Muscle layer of colon (tissue), 2 donors: ENCODE results near the gene RDH12.

Experiments
- H3K27ac ChIP-seq: one replicate; pipeline ENCODE4 v1.7.0; 2013; ENCODE audit warnings: low read depth, mild to moderate bottlenecking, low read length, moderate library complexity
- H3K27me3 ChIP-seq, 2 donors: one replicate each; pipeline ENCODE4 v1.7.0; 2013; ENCODE audit warnings: low read length in 2 of 2, mild to moderate bottlenecking in 2 of 2; ENCODE audit not compliant: insufficient read depth in 2 of 2, control insufficient read depth in 1 of 2
- H3K36me3 ChIP-seq: one replicate; pipeline ENCODE4 v1.7.0; 2013; ENCODE audit warnings: mild to moderate bottlenecking, low read length; ENCODE audit not compliant: insufficient read depth
- H3K4me1 ChIP-seq: one replicate; pipeline ENCODE4 v1.7.0; 2013; ENCODE audit warnings: mild to moderate bottlenecking, low read length; ENCODE audit not compliant: insufficient read depth
- H3K4me3 ChIP-seq, 2 donors: one replicate each; pipeline ENCODE4 v1.7.0; 2013; ENCODE audit warnings: low read length in 2 of 2, low read depth in 1 of 2, mild to moderate bottlenecking in 1 of 2, moderate library complexity in 1 of 2
- H3K9ac ChIP-seq: one replicate; pipeline ENCODE4 v1.7.0; 2013; ENCODE audit warnings: low read length
- H3K9me3 ChIP-seq: one replicate; pipeline ENCODE4 v1.7.0; 2013; ENCODE audit warnings: mild to moderate bottlenecking, low read length
- donor health status: abdominal sarcoma.
- donor health status: Adenocarcinoma of cecum.

Gene RDH12

DNA sequence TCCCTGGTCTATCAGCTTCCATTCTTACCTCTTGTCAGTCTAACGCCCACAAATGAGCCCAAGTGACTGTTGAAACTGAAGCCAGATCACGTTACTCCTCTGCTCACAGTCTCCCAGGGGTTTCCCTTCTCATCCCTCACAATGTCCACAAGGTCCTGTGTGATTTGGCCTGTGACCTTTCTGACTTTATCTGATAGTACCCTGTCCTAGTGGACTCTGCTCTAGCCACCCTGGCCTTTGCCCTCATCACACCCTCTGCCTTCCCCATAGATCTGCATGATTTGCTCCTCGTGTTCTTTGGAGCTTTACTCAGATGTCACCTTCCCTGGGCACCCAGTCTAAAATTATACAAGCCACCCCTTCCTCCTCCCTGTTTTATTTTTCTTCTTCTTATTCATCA, 55.5 kb downstream of the RDH12 start:
- peaks cover 56% of the 10 kb centered on the region for H3K36me3 ChIP-seq
- no peak overlapping the region for H3K27ac ChIP-seq
- no peaks in the 10 kb centered on the region for H3K4me1 ChIP-seq
- no peaks in the 10 kb centered on the region for H3K9me3 ChIP-seq
- H3K27me3 ChIP-seq = no peaks in the 10 kb centered on the region
- H3K9ac ChIP-seq = no peak overlapping the region
- H3K4me3 ChIP-seq = no peak overlapping the region

DNA sequence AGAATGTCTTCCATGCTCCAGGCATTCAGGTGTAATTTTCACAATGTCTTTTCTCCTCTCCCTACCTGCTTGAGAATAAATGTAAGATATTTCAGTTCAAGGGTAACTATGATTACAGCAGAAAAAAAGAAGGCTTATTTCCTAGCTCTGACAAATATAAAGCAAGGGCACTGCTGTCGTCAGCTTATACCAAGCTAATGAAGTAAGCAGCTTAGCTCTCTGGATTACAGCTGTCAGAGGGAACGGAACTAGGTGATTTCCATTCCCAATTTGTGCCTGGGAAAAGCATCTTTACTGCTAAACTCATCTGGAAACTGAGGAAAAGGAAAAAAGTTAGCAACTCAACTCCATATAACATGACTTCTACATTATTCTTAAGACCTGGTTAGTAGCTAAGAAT, 58.2 kb downstream of the RDH12 start:
- no peak overlapping the region for H3K27ac ChIP-seq
- peaks cover 49% of the 10 kb centered on the region for H3K36me3 ChIP-seq
- no peak overlapping the region for H3K4me3 ChIP-seq
- no peaks in the 10 kb centered on the region for H3K27me3 ChIP-seq
- no peaks in the 10 kb centered on the region for H3K4me1 ChIP-seq
- no peak overlapping the region for H3K9ac ChIP-seq
- H3K9me3 ChIP-seq = no peaks in the 10 kb centered on the region

DNA sequence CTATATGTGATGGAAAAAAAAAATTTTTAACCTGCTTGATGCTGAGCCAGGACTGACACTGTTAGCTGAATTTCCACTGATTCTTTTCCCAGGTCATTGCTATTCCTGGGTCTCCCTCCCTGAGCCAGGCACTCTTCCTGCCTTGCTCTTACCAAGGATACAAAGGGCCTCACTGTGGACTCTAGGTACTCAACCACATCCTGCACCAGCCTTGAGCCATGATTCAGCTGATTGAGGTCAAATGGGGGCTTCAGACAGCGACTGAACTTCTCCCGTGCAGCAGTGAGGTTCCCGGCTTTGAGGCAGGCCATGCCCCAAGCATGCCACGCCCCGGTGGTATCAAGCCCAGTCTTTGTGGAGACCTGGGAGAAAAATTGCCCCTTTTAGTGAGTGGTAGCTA, 60.4 kb downstream of the RDH12 start:
- H3K9me3 ChIP-seq = no peaks in the 10 kb centered on the region
- no peak overlapping the region for H3K4me3 ChIP-seq
- H3K9ac ChIP-seq = no peak overlapping the region
- peaks cover 63% of the 10 kb centered on the region for H3K36me3 ChIP-seq
- H3K4me1 ChIP-seq = no peaks in the 10 kb centered on the region
- no peaks in the 10 kb centered on the region for H3K27me3 ChIP-seq
- H3K27ac ChIP-seq = no peak overlapping the region

DNA sequence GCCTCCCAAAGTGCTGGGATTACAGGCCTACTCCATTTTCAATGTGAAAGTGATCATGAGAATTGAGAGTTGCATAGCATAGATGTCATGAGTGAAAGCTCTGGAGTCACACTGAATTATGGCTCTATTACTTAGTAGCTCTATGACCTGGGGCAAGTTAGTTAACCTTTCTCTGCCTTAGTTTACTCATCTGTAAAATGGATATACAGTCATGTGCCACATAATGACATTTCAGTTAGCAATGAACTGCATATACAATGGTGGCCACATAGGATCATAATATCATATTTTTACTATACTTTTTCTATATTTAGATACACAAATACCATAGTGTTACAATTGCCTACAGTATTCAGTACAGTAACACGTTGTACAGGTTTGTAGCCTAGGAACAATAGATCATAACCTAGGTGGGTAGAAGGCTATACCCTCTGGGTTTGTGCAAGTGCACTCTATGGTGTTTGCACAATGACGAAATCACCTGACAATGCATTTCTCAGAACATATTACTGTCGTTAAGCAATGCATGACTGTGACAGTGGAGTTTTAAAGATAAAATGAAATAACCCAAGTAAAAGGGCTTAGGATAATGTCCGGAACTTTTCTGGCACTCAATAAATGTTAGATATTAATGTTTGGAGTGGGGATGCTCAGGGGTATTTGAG, 61.6 kb downstream of the RDH12 start:
- Histone ChIP-seq H3K4me3 (no peak overlapping the region), H3K36me3 (peaks cover 75% of the 10 kb centered on the region), H3K9ac (no peak overlapping the region), H3K27me3 (no peaks in the 10 kb centered on the region), H3K9me3 (no peaks in the 10 kb centered on the region), H3K4me1 (no peaks in the 10 kb centered on the region), H3K27ac (no peak overlapping the region)

DNA sequence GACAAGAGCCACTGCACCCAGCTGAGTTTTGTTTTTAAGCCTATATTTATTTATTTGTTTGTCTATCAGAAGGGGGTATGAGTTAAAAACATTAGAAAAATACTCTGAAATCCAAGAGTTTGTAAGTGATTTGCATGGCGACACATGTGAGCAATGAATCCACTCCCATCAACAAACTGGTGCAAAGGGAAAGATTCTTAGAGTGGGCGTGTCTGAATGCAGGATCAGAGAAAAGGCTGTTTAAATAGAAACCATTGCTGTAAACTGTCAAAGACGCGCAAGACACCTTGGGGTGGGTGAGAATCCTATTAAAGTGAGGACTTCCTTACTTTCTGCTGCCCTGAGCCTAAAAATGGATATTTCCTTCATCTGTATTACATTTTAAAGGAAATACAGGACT, 62.8 kb downstream of the RDH12 start:
- no peak overlapping the region for H3K27ac ChIP-seq
- no peak overlapping the region for H3K9ac ChIP-seq
- no peaks in the 10 kb centered on the region for H3K4me1 ChIP-seq
- no peaks in the 10 kb centered on the region for H3K27me3 ChIP-seq
- H3K9me3 ChIP-seq = no peaks in the 10 kb centered on the region
- H3K4me3 ChIP-seq = no peak overlapping the region
- H3K36me3 ChIP-seq = peaks cover 86% of the 10 kb centered on the region

DNA sequence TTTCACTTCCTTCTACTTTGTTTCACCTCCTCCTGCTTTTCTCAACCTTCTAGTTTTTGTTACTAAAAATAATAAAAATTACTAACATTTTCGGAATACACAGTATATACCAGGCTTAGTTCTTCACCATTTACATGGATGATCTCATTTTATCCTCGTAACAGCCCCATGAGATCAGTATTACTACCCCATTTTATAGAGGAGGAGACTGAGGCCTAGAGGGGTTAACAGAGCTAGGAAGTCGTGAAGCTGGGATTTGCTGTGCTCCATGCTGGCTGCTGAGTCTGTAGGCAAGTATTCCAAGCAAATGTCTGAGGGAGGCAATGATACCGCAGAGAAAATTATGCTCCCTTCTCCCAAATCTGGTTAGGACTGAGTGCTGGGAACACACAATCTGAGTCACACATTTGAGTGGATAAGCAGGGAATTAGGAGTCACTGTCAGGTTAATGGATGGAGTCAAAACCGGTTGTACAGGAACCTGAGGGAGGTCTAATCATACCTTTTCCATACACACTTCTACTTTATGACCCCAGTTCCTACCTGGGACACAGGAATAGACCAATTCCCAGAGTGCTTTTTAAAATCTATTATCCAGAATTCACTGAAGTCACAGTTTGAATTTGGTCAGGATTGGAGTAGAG, 63.6 kb downstream of the RDH12 start:
- Histone ChIP-seq H3K27ac (no peak overlapping the region), H3K9ac (no peak overlapping the region), H3K4me3 (no peak overlapping the region), H3K4me1 (no peaks in the 10 kb centered on the region), H3K9me3 (no peaks in the 10 kb centered on the region), H3K27me3 (no peaks in the 10 kb centered on the region), H3K36me3 (peaks cover 85% of the 10 kb centered on the region)

DNA sequence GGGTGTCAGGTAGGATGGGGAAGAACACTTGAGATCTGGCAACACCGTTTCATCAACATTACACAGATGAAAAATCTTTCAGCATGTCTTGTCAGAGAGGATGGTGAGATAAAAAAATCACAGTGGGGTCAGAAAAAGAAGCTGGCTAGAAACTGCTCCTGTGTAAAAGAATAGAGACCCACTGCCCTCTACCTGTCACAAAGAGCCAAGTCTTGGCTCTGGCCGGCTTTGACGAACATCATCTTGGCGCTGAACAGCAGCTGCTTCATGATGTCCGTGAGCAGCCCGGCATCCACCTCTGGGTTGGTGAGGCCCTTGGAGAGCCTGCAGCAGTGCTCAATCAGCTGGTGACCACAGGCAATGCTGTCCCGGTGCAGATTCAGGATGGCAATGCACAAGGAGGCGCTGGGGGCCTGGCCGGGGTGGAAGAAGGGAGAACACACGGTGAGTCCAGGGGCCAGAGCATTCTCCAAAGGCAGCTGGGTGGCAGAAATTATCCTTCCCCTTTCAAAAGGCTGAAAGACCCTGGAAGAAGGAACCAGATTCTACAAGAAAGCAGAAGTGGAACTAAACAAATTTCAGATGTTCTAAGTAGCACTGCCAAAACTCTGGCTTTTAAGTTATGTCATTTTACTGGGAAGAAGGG, 64.5 kb downstream of the RDH12 start:
- H3K4me1 ChIP-seq = no peaks in the 10 kb centered on the region
- no peak overlapping the region for H3K9ac ChIP-seq
- no peak overlapping the region for H3K4me3 ChIP-seq
- no peak overlapping the region for H3K27ac ChIP-seq
- H3K27me3 ChIP-seq = no peaks in the 10 kb centered on the region
- peaks cover 83% of the 10 kb centered on the region for H3K36me3 ChIP-seq
- no peaks in the 10 kb centered on the region for H3K9me3 ChIP-seq

DNA sequence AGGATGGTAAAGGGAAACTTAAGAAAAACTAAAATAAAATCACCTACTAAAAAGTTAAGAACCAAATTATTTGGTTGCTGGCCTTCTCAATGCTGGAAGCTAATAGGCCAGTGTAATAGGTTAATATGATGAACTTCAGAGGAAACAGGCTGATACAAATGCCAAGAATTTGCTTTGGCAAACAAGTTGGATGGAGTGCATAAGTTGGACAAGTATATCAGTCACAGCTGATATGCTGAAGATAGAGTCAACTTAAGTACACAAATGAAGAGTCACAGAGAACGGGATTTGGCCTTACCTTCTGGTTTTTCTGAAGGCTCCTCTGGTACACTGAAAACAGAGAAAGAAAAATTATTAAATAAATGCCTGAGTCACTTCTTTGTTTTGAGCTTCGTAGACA, 66.5 kb downstream of the RDH12 start:
- Histone ChIP-seq H3K27me3 (no peaks in the 10 kb centered on the region), H3K9me3 (no peaks in the 10 kb centered on the region), H3K4me1 (no peaks in the 10 kb centered on the region), H3K4me3 (no peak overlapping the region), H3K36me3 (peaks cover 87% of the 10 kb centered on the region), H3K27ac (no peak overlapping the region), H3K9ac (no peak overlapping the region)

DNA sequence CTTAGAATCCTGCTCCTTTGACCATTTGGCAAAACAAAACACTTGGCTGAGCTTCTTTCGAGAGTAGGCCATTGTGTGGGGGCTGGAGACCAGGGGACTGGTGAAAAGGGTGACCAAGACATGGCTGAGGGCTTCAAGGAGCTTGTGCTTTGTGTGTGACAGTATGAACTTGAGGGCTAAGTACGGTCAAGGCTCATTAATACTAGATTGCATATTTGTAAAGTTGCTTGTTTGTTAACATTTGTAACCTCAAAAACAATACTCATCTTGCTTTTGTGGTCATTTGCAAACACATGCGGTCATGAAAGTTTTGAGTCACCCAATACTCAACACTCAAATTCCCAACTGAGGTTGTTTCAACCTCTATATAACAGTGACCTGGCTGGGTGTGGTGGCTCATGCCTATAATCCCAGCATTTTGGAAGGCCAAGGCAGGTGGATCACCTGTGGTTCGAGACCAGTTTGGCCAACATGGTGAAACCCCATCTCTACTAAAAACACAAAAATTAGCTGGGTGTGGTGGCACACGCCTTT, 72.2 kb downstream of the RDH12 start:
- no peak overlapping the region for H3K27ac ChIP-seq
- H3K4me1 ChIP-seq = no peaks in the 10 kb centered on the region
- no peak overlapping the region for H3K9ac ChIP-seq
- peaks cover 85% of the 10 kb centered on the region for H3K36me3 ChIP-seq
- H3K9me3 ChIP-seq = no peaks in the 10 kb centered on the region
- H3K27me3 ChIP-seq = no peaks in the 10 kb centered on the region
- no peak overlapping the region for H3K4me3 ChIP-seq

DNA sequence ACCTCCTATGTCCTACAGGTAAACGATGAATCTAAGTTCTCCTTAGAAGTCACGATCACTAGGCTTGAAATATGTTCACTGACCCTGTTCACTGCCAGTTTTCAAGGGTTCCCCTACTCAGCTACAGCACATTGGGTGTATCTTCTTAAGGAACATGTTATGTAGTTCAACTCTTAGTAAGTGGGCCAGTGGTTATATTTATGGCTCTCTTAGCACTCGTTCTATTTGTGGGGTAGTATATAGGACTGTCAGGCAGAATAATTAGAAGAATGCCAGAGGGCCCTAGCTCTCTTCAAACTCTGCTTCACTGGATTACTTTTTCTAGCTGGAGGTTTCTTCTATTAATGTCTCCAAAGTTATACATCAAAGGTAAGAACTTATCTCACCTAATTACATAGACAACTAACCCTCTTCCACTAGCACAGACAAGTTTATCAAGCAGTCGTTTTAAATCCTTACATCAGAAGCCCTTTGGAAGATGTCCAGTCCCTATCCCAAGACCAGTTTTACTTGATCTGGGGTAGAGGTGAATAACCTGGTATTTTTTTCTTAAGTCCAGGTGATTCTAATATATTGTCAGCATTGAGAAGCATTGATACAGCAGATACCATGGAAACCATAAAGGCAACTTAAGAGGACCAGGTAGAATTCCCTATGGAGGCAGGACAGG, 75.1 kb downstream of the RDH12 start:
- Histone ChIP-seq H3K4me3 (no peak overlapping the region), H3K4me1 (no peaks in the 10 kb centered on the region), H3K36me3 (peaks cover 83% of the 10 kb centered on the region), H3K27me3 (no peaks in the 10 kb centered on the region), H3K9me3 (no peaks in the 10 kb centered on the region), H3K9ac (no peak overlapping the region), H3K27ac (no peak overlapping the region)

DNA sequence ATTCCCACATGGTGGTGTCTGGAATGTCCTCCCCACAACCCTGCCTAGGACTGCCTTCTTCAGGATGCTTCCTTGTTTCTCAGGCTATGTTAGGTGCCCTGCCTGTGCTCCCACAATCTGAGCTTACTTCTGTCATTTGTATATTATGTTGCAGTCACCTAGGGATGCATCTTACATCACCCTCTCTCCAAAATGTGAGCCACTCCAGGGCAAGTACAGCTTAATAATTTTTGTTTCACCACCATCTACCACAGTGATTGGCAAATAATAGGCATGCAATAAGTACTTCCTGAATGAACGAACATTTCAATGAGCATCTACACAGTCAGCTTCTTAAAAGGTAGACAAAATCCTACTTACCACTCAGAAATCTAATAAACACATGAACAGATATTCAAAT, 77.1 kb downstream of the RDH12 start:
- peaks cover 86% of the 10 kb centered on the region for H3K36me3 ChIP-seq

More for the DNA sequence above, 77.1 kb downstream of the RDH12 start:
- Histone ChIP-seq H3K4me1 (no peaks in the 10 kb centered on the region), H3K9me3 (no peaks in the 10 kb centered on the region), H3K4me3 (no peak overlapping the region), H3K9ac (no peak overlapping the region), H3K27me3 (no peaks in the 10 kb centered on the region), H3K27ac (no peak overlapping the region)
